Activated CD4-positive, alpha-beta T cell treated with anti-CD3 and anti-CD28 coated beads, Interleukin-2, Interleukin-4, amounts not matched to agents 100 ng/mL and 50 ng/mL, durations not matched to agents 16 hours and 8 hours (primary cell): ENCODE measurements around the gene NCOA3.
"Not testable (repeated sequence)": the region's sequence is repeated elsewhere in the genome, so short reads cannot be mapped to it uniquely, and the experiment has no call there.

Source experiments
- DNase-seq: peaks from one replicate; pipeline ENCODE4 v3.0.0-alpha.2; 2020; ENCODE audit warnings: low spot score

Gene NCOA3

GRCh38 chr20:47540443-47541354 is 39.0 kb downstream of the NCOA3 start:
- DNase-seq = peak; percentile 15

GRCh38 chr20:47541355-47541922 is 39.8 kb downstream of the NCOA3 start:
- DNase-seq = no peak

- no peak for DNase-seq
Measured at GRCh38 chr20:47543006-47543431, 41.3 kb downstream of the NCOA3 start.

- no peak for DNase-seq
Measured at GRCh38 chr20:47544240-47544639, 42.6 kb downstream of the NCOA3 start.

- no peak for DNase-seq
Measured at GRCh38 chr20:47544852-47545251, 43.2 kb downstream of the NCOA3 start.

- no peak for DNase-seq
Measured at GRCh38 chr20:47545499-47545898, 43.8 kb downstream of the NCOA3 start.

- no peak for DNase-seq
Measured at GRCh38 chr20:47546184-47547033, 44.7 kb downstream of the NCOA3 start.

GRCh38 chr20:47547034-47547387 is 45.3 kb downstream of the NCOA3 start:
- DNase-seq = no peak

GRCh38 chr20:47549671-47550070 is 48.0 kb downstream of the NCOA3 start:
- no peak for DNase-seq

- DNase-seq = no peak
Measured at GRCh38 chr20:47551222-47551621, 49.5 kb downstream of the NCOA3 start.

- DNase-seq = no peak
Measured at GRCh38 chr20:47551841-47552240, 50.2 kb downstream of the NCOA3 start.

- no peak for DNase-seq
Measured at GRCh38 chr20:47552996-47553395, 51.3 kb downstream of the NCOA3 start.

- not testable (repeated sequence) for DNase-seq
Measured at GRCh38 chr20:47553594-47554235, 52.0 kb downstream of the NCOA3 start.

GRCh38 chr20:47554283-47554682 is 52.6 kb downstream of the NCOA3 start:
- DNase-seq = not testable (repeated sequence)

- DNase-seq = no peak
Measured at GRCh38 chr20:47557218-47557617, 55.5 kb downstream of the NCOA3 start.

GRCh38 chr20:47557791-47558190 is 56.1 kb downstream of the NCOA3 start:
- no peak for DNase-seq

- DNase-seq = no peak
Measured at GRCh38 chr20:47558295-47559066, 56.8 kb downstream of the NCOA3 start.

- DNase-seq = no peak
Measured at GRCh38 chr20:47559141-47559540, 57.5 kb downstream of the NCOA3 start.

- no peak for DNase-seq
Measured at GRCh38 chr20:47561180-47561579, 59.5 kb downstream of the NCOA3 start.

GRCh38 chr20:47561603-47562583 is 60.2 kb downstream of the NCOA3 start:
- DNase-seq = no peak
